SJCRH30 (cell line): ENCODE results near the gene RBM33. TPM values are rescaled to one million over a fixed set of nuclear protein-coding genes. Genes with fewer than 3 reads are reported as not detected.

ENCODE experiments used
- DNase-seq, 2 experiments: peaks; one replicate each; pipeline ENCODE4 v3.0.0-alpha.2; 2015 to 2020
- H3K27ac ChIP-seq: fragments of 250-450 bp; sonication (Bioruptor Pico); 2 replicates; pipeline ENCODE4 v1.5.1; 2020; ENCODE audit warnings: mild to moderate bottlenecking, moderate library complexity
- H3K27me3 ChIP-seq: fragments of 250-450 bp; sonication (Bioruptor Pico); 2 replicates; pipeline ENCODE4 v1.5.1; 2020; ENCODE audit warnings: mild to moderate bottlenecking, moderate library complexity
- H3K36me3 ChIP-seq: fragments of 250-450 bp; sonication (Bioruptor Pico); 2 replicates; pipeline ENCODE4 v1.5.1; 2020; ENCODE audit warnings: mild to moderate bottlenecking, moderate library complexity
- H3K4me1 ChIP-seq: fragments of 250-450 bp; sonication (Bioruptor Pico); 2 replicates; pipeline ENCODE4 v1.5.1; 2020; ENCODE audit warnings: mild to moderate bottlenecking, moderate library complexity
- H3K4me3 ChIP-seq: fragments of 250-450 bp; sonication (Bioruptor Pico); 2 replicates; pipeline ENCODE4 v1.5.1; 2020; ENCODE audit warnings: mild to moderate bottlenecking, moderate library complexity
- H3K9me3 ChIP-seq: fragments of 250-450 bp; sonication (Bioruptor Pico); replicated peaks from 2 replicates; pipeline ENCODE4 v1.5.1; 2020; ENCODE audit warnings: mild to moderate bottlenecking, moderate library complexity
- total RNA-seq: library from RNA; depleted of rRNA; stranded (reverse); fragments of >200 nt; shearing (Covaris generic); gene quantifications from 2 replicates; pipeline ENCODE4 v1.2.3, GENCODE V29; 2014

The RBM33 gene
- total RNA-seq, 1 experiment from 2014 or later = 38.7 TPM

DNA sequence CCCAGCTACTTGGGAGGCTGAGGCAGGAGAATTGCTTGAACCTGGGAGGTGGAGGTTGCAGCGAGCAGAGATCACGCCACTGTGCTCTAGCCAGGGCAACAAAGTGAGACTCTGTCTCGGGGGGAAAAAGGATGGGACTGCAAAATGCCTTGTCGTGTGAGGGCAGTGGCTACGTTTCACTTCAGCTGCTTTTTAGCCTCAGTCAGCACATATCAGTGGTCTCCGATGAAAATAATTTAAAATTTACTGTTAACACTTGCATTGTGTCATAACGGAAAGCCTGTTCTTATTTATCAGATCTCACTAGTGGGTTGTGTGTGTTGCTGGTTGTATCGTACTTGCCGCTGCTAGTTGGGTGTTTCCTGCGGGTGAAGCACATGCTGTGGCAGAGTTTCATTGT lies 61.9 kb downstream of the RBM33 start:
- H3K27me3 ChIP-seq = no peaks in the 10 kb centered on the region
- no peaks in the 10 kb centered on the region for H3K9me3 ChIP-seq
- H3K4me3 ChIP-seq = no peak overlapping the region
- H3K4me1 ChIP-seq = peaks cover 19% of the 10 kb centered on the region
- no peak overlapping the region for H3K27ac ChIP-seq
- DNase-seq = no peak
- peaks cover 72% of the 10 kb centered on the region for H3K36me3 ChIP-seq

GRCh38 chr7:155709453-155709852 lies 65.0 kb downstream of the RBM33 start:
- H3K27me3 ChIP-seq = no peaks in the 10 kb centered on the region
- H3K27ac ChIP-seq = peak overlapping the region; percentile 44
- peaks cover 19% of the 10 kb centered on the region for H3K4me1 ChIP-seq
- H3K9me3 ChIP-seq = no peaks in the 10 kb centered on the region
- DNase-seq = peak in 1 of 2 experiments; percentile 42
- H3K4me3 ChIP-seq = no peak overlapping the region
- peaks cover 65% of the 10 kb centered on the region for H3K36me3 ChIP-seq

GRCh38 chr7:155710031-155710430 lies 65.6 kb downstream of the RBM33 start:
- H3K36me3 ChIP-seq = peaks cover 61% of the 10 kb centered on the region
- H3K9me3 ChIP-seq = no peaks in the 10 kb centered on the region
- no peaks in the 10 kb centered on the region for H3K27me3 ChIP-seq
- peaks cover 19% of the 10 kb centered on the region for H3K4me1 ChIP-seq
- peak overlapping the region; percentile 44 for H3K27ac ChIP-seq
- peak in 1 of 2 experiments; percentile 41 for DNase-seq
- H3K4me3 ChIP-seq = no peak overlapping the region

DNA sequence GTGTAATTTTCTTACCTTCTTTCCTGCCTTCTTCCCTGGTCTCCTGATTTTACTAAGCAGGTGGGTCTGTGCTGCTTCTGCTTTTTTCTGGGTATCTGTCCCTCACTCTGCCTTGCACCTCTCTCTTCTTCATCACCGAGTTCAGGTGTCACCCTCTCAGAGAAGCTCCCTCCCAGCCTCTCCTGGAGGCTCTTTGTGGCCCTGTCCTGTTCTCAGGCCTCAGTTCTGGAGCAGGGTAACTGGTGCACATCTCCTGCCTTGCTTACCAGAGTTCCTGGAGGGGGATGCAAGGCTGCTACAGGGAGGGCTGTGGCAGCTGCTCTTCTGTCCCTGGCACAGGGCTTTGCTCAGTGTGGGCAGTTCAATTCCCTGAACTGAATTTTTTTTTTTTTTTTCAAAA lies 66.1 kb downstream of the RBM33 start:
- peaks cover 60% of the 10 kb centered on the region for H3K36me3 ChIP-seq
- no peaks in the 10 kb centered on the region for H3K27me3 ChIP-seq
- no peaks in the 10 kb centered on the region for H3K9me3 ChIP-seq
- peak overlapping the region; percentile 44 for H3K27ac ChIP-seq
- DNase-seq = peak in 1 of 2 experiments; percentile 25
- no peak overlapping the region for H3K4me3 ChIP-seq
- peaks cover 19% of the 10 kb centered on the region for H3K4me1 ChIP-seq

DNA sequence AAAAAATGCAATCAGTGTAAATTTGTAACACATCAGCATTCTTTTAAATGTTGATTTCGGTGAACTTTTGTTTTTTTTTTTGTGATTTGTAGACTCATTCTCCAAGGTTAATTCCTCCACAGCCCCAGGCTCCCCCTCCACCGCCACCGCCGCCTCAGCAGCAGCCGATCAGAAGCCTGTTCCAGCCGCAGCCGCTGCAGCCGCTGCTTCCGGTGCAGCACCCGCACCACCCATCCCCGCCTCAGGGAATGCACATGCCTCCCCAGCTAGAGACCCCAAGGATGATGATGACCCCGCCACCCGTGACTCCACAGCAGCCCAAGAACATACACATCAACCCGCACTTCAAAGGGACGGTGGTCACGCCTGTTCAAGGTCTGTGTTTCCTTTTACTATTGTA lies 66.6 kb downstream of the RBM33 start:
- no peak overlapping the region for H3K27ac ChIP-seq
- no peak for DNase-seq

GRCh38 chr7:155713384-155713783 lies 68.9 kb downstream of the RBM33 start:
- H3K9me3 ChIP-seq = no peaks in the 10 kb centered on the region
- H3K36me3 ChIP-seq = peaks cover 39% of the 10 kb centered on the region
- no peak for DNase-seq
- no peak overlapping the region for H3K4me3 ChIP-seq
- H3K27ac ChIP-seq = no peak overlapping the region
- H3K4me1 ChIP-seq = peaks cover 19% of the 10 kb centered on the region
- H3K27me3 ChIP-seq = no peaks in the 10 kb centered on the region

More for the DNA sequence above, 66.6 kb downstream of the RBM33 start:
- Histone ChIP-seq H3K4me1 (peaks cover 19% of the 10 kb centered on the region), H3K9me3 (no peaks in the 10 kb centered on the region), H3K4me3 (no peak overlapping the region), H3K27me3 (no peaks in the 10 kb centered on the region), H3K36me3 (peaks cover 55% of the 10 kb centered on the region)

- no peaks in the 10 kb centered on the region for H3K9me3 ChIP-seq
- no peak overlapping the region for H3K27ac ChIP-seq
- H3K27me3 ChIP-seq = no peaks in the 10 kb centered on the region
- peaks cover 9% of the 10 kb centered on the region for H3K4me1 ChIP-seq
- DNase-seq = no peak
- peaks cover 39% of the 10 kb centered on the region for H3K36me3 ChIP-seq
- H3K4me3 ChIP-seq = no peak overlapping the region
Observed at GRCh38 chr7:155714702-155715101, 70.2 kb downstream of the RBM33 start.

DNA sequence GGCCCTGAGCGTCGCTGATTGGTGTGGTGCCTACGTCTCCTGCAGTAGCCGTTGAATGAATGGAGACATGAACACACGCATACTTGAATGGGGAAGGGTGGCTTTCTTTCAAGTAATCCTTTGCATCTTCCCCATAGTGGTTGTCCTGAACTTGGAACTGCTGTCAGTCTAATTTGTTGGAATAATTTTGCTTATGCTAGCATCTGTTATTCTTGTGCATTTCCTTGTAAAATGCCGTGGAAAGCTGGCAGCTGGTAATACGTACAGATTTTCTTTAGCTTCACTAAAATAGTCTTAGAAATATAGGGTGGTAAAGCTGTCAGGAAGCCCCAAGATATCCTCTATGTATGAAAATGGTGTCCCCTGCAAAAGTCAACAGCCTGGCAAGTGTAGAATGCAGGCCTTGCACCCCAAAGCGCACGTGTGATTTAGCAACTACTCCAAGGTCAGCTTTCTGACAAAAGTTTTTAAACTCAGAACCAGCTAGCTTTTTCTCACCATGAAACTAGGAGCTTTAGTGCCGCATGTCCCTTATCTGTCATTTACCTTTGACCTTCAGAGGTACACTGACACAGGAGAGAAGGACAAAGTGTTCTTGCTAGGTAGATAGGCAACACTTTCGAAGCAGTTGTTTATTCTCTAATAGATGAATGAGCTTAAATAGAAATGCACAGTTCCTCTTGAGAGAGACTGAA lies 70.8 kb downstream of the RBM33 start:
- Histone ChIP-seq H3K9me3 (no peaks in the 10 kb centered on the region), H3K4me1 (peaks cover 3% of the 10 kb centered on the region), H3K4me3 (no peak overlapping the region), H3K27me3 (no peaks in the 10 kb centered on the region), H3K36me3 (peaks cover 44% of the 10 kb centered on the region), H3K27ac (no peak overlapping the region)
- no peak for DNase-seq

GRCh38 chr7:155717010-155717744 lies 72.7 kb downstream of the RBM33 start:
- Histone ChIP-seq H3K36me3 (peaks cover 35% of the 10 kb centered on the region), H3K27me3 (no peaks in the 10 kb centered on the region), H3K27ac (no peak overlapping the region), H3K9me3 (no peaks in the 10 kb centered on the region), H3K4me3 (no peak overlapping the region), H3K4me1 (no peaks in the 10 kb centered on the region)
- DNase-seq = no peak

- Histone ChIP-seq H3K4me1 (no peaks in the 10 kb centered on the region), H3K36me3 (peaks cover 24% of the 10 kb centered on the region), H3K9me3 (no peaks in the 10 kb centered on the region), H3K27ac (no peak overlapping the region), H3K4me3 (no peak overlapping the region), H3K27me3 (no peaks in the 10 kb centered on the region)
- DNase-seq = no peak
Observed at GRCh38 chr7:155721056-155721455, 76.6 kb downstream of the RBM33 start.

DNA sequence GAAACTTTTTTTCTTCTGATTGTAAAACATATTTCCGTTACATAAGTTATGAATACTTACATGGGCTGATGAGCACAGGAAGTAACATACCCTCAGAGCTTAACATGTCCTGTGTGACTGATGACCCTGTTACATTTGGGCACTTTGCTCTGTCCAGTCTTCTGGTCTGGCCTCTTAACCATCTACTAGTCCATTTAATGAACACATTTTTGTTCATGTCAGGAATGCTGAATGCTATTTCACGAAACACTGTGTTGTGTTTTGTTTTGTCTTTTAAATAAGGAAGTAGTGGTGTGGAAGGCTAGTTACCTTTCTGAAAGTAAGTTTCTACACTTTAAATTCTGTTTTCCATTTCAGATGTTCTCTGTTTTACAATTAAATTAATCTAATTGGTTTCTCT lies 77.7 kb downstream of the RBM33 start:
- H3K9me3 ChIP-seq = no peaks in the 10 kb centered on the region
- no peak overlapping the region for H3K27ac ChIP-seq
- no peak overlapping the region for H3K4me3 ChIP-seq
- no peaks in the 10 kb centered on the region for H3K27me3 ChIP-seq
- H3K4me1 ChIP-seq = no peaks in the 10 kb centered on the region
- peaks cover 21% of the 10 kb centered on the region for H3K36me3 ChIP-seq
- no peak for DNase-seq

DNA sequence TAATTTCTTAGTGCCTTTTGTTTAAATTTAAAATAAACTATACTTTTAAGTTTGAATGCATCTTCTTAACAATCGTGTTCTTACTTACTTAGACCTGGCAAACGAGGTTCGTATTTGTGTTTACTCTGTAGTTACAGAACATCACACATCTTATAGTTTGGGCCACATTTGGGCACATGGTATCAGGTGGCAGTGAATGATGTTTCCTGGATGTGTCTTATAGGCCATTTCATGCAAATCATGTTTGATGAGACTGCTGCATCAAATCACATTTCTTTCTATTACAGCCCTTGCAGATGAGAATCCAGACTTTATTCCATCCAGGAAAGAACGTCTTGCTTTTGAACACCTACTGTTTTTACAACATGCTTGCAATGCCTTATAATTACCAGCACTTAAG lies 78.5 kb downstream of the RBM33 start:
- H3K4me1 ChIP-seq = no peaks in the 10 kb centered on the region
- no peaks in the 10 kb centered on the region for H3K27me3 ChIP-seq
- DNase-seq = no peak
- H3K36me3 ChIP-seq = peaks cover 21% of the 10 kb centered on the region
- no peak overlapping the region for H3K4me3 ChIP-seq
- no peak overlapping the region for H3K27ac ChIP-seq
- H3K9me3 ChIP-seq = no peaks in the 10 kb centered on the region

GRCh38 chr7:155724327-155725005 lies 80.0 kb downstream of the RBM33 start:
- peaks cover 16% of the 10 kb centered on the region for H3K36me3 ChIP-seq
- H3K27me3 ChIP-seq = no peaks in the 10 kb centered on the region
- H3K9me3 ChIP-seq = no peaks in the 10 kb centered on the region
- H3K27ac ChIP-seq = no peak overlapping the region
- no peaks in the 10 kb centered on the region for H3K4me1 ChIP-seq
- no peak for DNase-seq
- no peak overlapping the region for H3K4me3 ChIP-seq

- H3K36me3 ChIP-seq = peaks cover 11% of the 10 kb centered on the region
- H3K9me3 ChIP-seq = no peaks in the 10 kb centered on the region
- no peak for DNase-seq
- no peaks in the 10 kb centered on the region for H3K27me3 ChIP-seq
- no peak overlapping the region for H3K4me3 ChIP-seq
- no peaks in the 10 kb centered on the region for H3K4me1 ChIP-seq
- no peak overlapping the region for H3K27ac ChIP-seq
Observed at GRCh38 chr7:155725006-155725355, 80.5 kb downstream of the RBM33 start.

GRCh38 chr7:155727616-155728015 lies 83.2 kb downstream of the RBM33 start:
- no peak overlapping the region for H3K4me3 ChIP-seq
- DNase-seq = no peak
- H3K36me3 ChIP-seq = peaks cover 13% of the 10 kb centered on the region
- H3K27me3 ChIP-seq = no peaks in the 10 kb centered on the region
- no peaks in the 10 kb centered on the region for H3K9me3 ChIP-seq
- no peak overlapping the region for H3K27ac ChIP-seq
- H3K4me1 ChIP-seq = no peaks in the 10 kb centered on the region
